HepG2 (cell line): ENCODE measurements around the gene EIF1. TPM values are rescaled to one million over a fixed set of nuclear protein-coding genes. Genes with fewer than 3 reads are reported as not detected.

Source experiments
- ASH2L ChIP-seq: fragments of 300-600, 200-600 bp; sonication (generic); IDR thresholded peaks from 2 replicates; pipeline ENCODE4 v1.7.0; 2017; ENCODE audit warnings: low read depth, mild to moderate bottlenecking, moderate library complexity, mixed read lengths, low read length; ENCODE audit not compliant: insufficient read length
- DNMT3B ChIP-seq: conservative IDR thresholded peaks from 2 replicates; pipeline ENCODE4 v1.6.1; 2016; ENCODE audit warnings: missing biosample characterization, control low read depth
- FIP1L1 ChIP-seq: fragments of 200-400 bp; formaldehyde crosslinking; IDR thresholded peaks from 2 replicates; pipeline ENCODE4 v1.6.1; 2018; ENCODE audit warnings: low read depth, mild to moderate bottlenecking, low read length, moderate library complexity, borderline replicate concordance; ENCODE audit not compliant: insufficient read depth
- JDP2 ChIP-seq: sonication (generic); formaldehyde crosslinking; IDR thresholded peaks from 2 replicates; pipeline ENCODE4 v1.8.1; 2022; ENCODE audit warnings: missing genetic modification reagents, borderline replicate concordance
- JUNB ChIP-seq: sonication (generic); formaldehyde crosslinking; IDR thresholded peaks from 2 replicates; pipeline ENCODE4 v1.8.0; 2022; ENCODE audit warnings: missing genetic modification reagents, mild to moderate bottlenecking, borderline replicate concordance
- KDM6A ChIP-seq: IDR thresholded peaks from 2 replicates; pipeline ENCODE4 v1.6.1; 2016; ENCODE audit warnings: low read depth
- MAF1 ChIP-seq: sonication (generic); formaldehyde crosslinking; IDR thresholded peaks from 2 replicates; pipeline ENCODE4 v1.5.0; 2020; ENCODE audit warnings: missing genetic modification reagents, borderline replicate concordance
- MEF2D ChIP-seq: sonication (generic); formaldehyde crosslinking; IDR thresholded peaks from 2 replicates; pipeline ENCODE4 v1.5.1; 2020; ENCODE audit warnings: mild to moderate bottlenecking, missing genetic modification reagents
- MIER2 ChIP-seq: IDR thresholded peaks from 2 replicates; pipeline ENCODE4 v1.6.1; 2016; ENCODE audit warnings: missing biosample characterization, missing genetic modification reagents
- PPARG ChIP-seq: conservative IDR thresholded peaks from 2 replicates; pipeline ENCODE4 v1.6.1; 2016; ENCODE audit warnings: missing biosample characterization, missing genetic modification reagents
- RAD51 ChIP-seq: fragments of 450-650 bp; IDR thresholded peaks from 2 replicates; pipeline ENCODE4 v1.6.1; 2016; ENCODE audit warnings: borderline replicate concordance
- SRSF1 ChIP-seq: fragments of 200-400 bp; formaldehyde crosslinking; optimal IDR thresholded peaks from 2 replicates; pipeline ENCODE3; 2017; ENCODE audit warnings: mild to moderate bottlenecking, low read depth, low read length, moderate library complexity
- TAF15 ChIP-seq: fragments of 200-400 bp; formaldehyde crosslinking; IDR thresholded peaks from one replicate; pipeline ENCODE4 v1.6.1; 2018; ENCODE audit warnings: mild to moderate bottlenecking, low read depth, low read length; ENCODE audit not compliant: poor library complexity, severe bottlenecking
- ZBTB10 ChIP-seq: sonication (generic); formaldehyde crosslinking; IDR thresholded peaks from 2 replicates; pipeline ENCODE4 v1.4.0; 2020; ENCODE audit warnings: missing genetic modification reagents, borderline replicate concordance
- ZFAT ChIP-seq: sonication (generic); formaldehyde crosslinking; conservative IDR thresholded peaks from 2 replicates; pipeline ENCODE4 v1.8.1; 2023; ENCODE audit warnings: missing genetic modification reagents, inconsistent platforms
- ZIK1 ChIP-seq: sonication (generic); formaldehyde crosslinking; IDR thresholded peaks from 2 replicates; pipeline ENCODE4 v1.5.0; 2020; ENCODE audit warnings: mild to moderate bottlenecking, low read depth, missing genetic modification reagents, borderline replicate concordance
- ZNF101 ChIP-seq: sonication (generic); formaldehyde crosslinking; IDR thresholded peaks from 2 replicates; pipeline ENCODE4 v1.4.0; 2020; ENCODE audit warnings: mild to moderate bottlenecking, low read depth, missing genetic modification reagents, borderline replicate concordance
- ZNF160 ChIP-seq: sonication (generic); formaldehyde crosslinking; IDR thresholded peaks from 2 replicates; pipeline ENCODE4 v1.8.0; 2022; ENCODE audit warnings: mild to moderate bottlenecking, inconsistent platforms, missing genetic modification reagents
- ZNF256 ChIP-seq: sonication (generic); formaldehyde crosslinking; conservative IDR thresholded peaks from 2 replicates; pipeline ENCODE4 v1.4.0; 2020; ENCODE audit warnings: missing genetic modification reagents
- ZNF414 ChIP-seq: sonication (generic); formaldehyde crosslinking; IDR thresholded peaks from 2 replicates; pipeline ENCODE4 v1.5.0; 2020; ENCODE audit warnings: missing genetic modification reagents
- ZNF567 ChIP-seq: sonication (generic); formaldehyde crosslinking; IDR thresholded peaks from 2 replicates; pipeline ENCODE4 v1.8.1; 2023; ENCODE audit warnings: mild to moderate bottlenecking, missing genetic modification reagents, borderline replicate concordance
- ZNF737 ChIP-seq: sonication (generic); formaldehyde crosslinking; IDR thresholded peaks from 2 replicates; pipeline ENCODE4 v1.5.0; 2020; ENCODE audit warnings: missing genetic modification reagents, mild to moderate bottlenecking, borderline replicate concordance
- ZNF790 ChIP-seq: sonication (generic); formaldehyde crosslinking; IDR thresholded peaks from 2 replicates; pipeline ENCODE4 v1.8.0; 2022; ENCODE audit warnings: missing genetic modification reagents, mild to moderate bottlenecking, borderline replicate concordance
- ZSCAN29 ChIP-seq: sonication (generic); formaldehyde crosslinking; conservative IDR thresholded peaks from 2 replicates; pipeline ENCODE4 v1.4.0; 2020; ENCODE audit warnings: mild to moderate bottlenecking, missing genetic modification reagents
- polyA plus RNA-seq, 8 experiments: library from polyadenylated mRNA; depleted of rRNA in 3 of 8; stranded (reverse) in 7 of 8; unstranded in 1 of 8; fragments of >200 nt; fragmentation: Illumina TruSeq in 4 of 8; extraction: Trizol in 4 of 8; gene quantifications; 2 replicates each; pipeline versions ENCODE4 v1.2.1 to v1.2.3, GENCODE V29; 2011 to 2016; ENCODE audit warnings: low read depth in 4 of 8, missing spikeins in 1 of 8, mixed read lengths in 1 of 8; ENCODE audit not compliant: insufficient read depth in 1 of 8
- total RNA-seq, 5 experiments: library from RNA; depleted of rRNA; stranded (reverse); fragments of >200 nt; fragmentation: Illumina TruSeq; extraction: Trizol; gene quantifications; 2 replicates each; pipeline ENCODE4 v1.2.3, GENCODE V29; 2016; ENCODE audit warnings: low read depth in 1 of 5
- TF ChIP-seq, protein P1 (sequence below): sonication (generic); formaldehyde crosslinking; IDR thresholded peaks from 2 replicates; pipeline ENCODE4 v1.5.1; 2020; ENCODE audit warnings: mild to moderate bottlenecking, missing genetic modification reagents, moderate library complexity

EIF1 gene
- total and polyA plus RNA-seq, 2 of the 13 experiments (the other 11 are each of a cell fraction or from before 2014, with no cell fraction given), result 147 to 517 TPM

DNA sequence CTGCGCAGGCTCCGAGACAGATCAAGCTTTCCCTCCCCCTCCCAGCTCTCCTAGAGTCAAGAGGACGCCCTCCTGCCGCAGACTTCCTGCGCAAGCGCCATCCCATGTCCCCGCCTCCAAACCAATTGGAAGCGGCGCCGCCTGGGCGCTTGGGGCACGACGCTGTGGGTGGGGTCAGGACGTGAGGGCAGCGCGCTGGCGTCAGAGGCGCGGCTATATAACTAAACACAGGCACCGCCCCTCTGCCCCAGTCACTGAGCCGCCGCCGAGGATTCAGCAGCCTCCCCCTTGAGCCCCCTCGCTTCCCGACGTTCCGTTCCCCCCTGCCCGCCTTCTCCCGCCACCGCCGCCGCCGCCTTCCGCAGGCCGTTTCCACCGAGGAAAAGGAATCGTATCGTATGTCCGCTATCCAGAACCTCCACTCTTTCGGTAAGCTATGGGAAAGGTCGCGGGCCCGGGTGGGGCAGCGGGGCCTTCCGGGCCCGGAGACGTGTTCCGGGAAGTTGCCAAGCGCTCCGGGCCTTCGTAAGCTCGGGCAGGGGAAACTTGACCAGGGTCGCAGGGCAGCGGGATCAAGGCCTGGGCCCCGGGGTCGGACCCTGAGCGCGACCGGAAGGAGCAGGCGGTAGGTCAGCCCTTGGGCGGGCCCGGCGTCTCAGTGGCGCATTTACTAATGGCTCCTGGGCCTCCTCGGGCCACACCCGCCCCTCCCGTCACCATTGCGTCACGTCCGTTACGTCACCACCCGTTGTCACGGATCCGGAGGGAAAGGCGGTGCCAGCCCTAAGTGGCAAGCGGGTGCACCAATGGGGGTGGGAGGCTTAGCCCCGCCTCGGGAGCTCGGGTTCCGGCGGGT lies at the start of gene EIF1 (continued):
- TF ChIP-seq JDP2 (CRISPR knock-in tag) (no peak; the same call in 1 of the 2 replicates), ZNF737 (CRISPR knock-in tag) (0 out of 2 replicates have a peak, but pooled peaks have one; percentile 67), ZNF414 (CRISPR knock-in tag) (no peak), KDM6A (no peak), ZIK1 (CRISPR knock-in tag) (peak; percentile 95; the same call in 1 of the 2 replicates), MAF1 (CRISPR knock-in tag) (peak; percentile 6; the same call in 1 of the 2 replicates), ZNF567 (CRISPR knock-in tag) (peak; percentile 32), PPARG (0 out of 2 replicates have a peak, but pooled peaks have one; percentile 37), ZNF160 (CRISPR knock-in tag) (peak; percentile 91), RAD51 (no peak), SRSF1 (peak; percentile 99), ZSCAN29 (CRISPR knock-in tag) (peak; percentile 80; the same call in 1 of the 2 replicates), JUNB (CRISPR knock-in tag) (no peak), ASH2L (peak; percentile 99), ZFAT (no peak), FIP1L1 (peak; percentile 73; the same call in 1 of the 2 replicates), TAF15 (peak; percentile 89), MIER2 (CRISPR knock-in tag) (no peak), ZNF256 (CRISPR knock-in tag) (no peak; the same call in 1 of the 2 replicates), ZBTB10 (CRISPR knock-in tag) (no peak), ZNF101 (CRISPR knock-in tag) (peak; percentile 85; the same call in 1 of the 2 replicates), DNMT3B (CRISPR knock-in tag) (no peak; the same call in 1 of the 2 replicates), ZNF790 (CRISPR knock-in tag) (peak; percentile 76), MEF2D (peak; percentile 94)
- TF ChIP-seq, protein P1, sequence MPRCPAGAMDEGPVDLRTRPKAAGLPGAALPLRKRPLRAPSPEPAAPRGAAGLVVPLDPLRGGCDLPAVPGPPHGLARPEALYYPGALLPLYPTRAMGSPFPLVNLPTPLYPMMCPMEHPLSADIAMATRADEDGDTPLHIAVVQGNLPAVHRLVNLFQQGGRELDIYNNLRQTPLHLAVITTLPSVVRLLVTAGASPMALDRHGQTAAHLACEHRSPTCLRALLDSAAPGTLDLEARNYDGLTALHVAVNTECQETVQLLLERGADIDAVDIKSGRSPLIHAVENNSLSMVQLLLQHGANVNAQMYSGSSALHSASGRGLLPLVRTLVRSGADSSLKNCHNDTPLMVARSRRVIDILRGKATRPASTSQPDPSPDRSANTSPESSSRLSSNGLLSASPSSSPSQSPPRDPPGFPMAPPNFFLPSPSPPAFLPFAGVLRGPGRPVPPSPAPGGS (CRISPR knock-in tag), result peak; percentile 71; the same call in 1 of the 2 replicates
